Suprapubic skin (tissue), 4 donors: ENCODE results near the gene PTPRD.

Experiments
- CTCF ChIP-seq, 2 donors: fragments of 200-600 bp in 1 of 2; fragments of 450-650 bp in 1 of 2; sonication (generic) in 1 of 2; IDR thresholded peaks; one replicate each; pipeline ENCODE4 v1.5.1; 2016 to 2019; ENCODE audit warnings: antibody characterized with exemption in 2 of 2, mild to moderate bottlenecking in 1 of 2, moderate library complexity in 1 of 2
- EP300 ChIP-seq: sonication (generic); formaldehyde crosslinking; IDR thresholded peaks from one replicate; pipeline ENCODE4 v1.6.1; 2017; ENCODE audit warnings: antibody characterized with exemption
- POLR2A ChIP-seq, 2 donors: fragments of 450-650 bp; IDR thresholded peaks; one replicate each; pipeline ENCODE4 v1.6.1; 2017; ENCODE audit warnings: antibody characterized with exemption in 2 of 2, mild to moderate bottlenecking in 2 of 2, moderate library complexity in 2 of 2
- POLR2AphosphoS5 ChIP-seq, 3 donors: sonication (generic); formaldehyde crosslinking; IDR thresholded peaks; one replicate each; pipeline ENCODE4 v1.6.1; 2017; ENCODE audit warnings: antibody characterized with exemption in 3 of 3

- no peak for TF ChIP-seq POLR2A (IDR thresholded peaks at IDR 0.05)
- no peak for TF ChIP-seq CTCF (IDR thresholded peaks at IDR 0.05)
- TF ChIP-seq EP300, result no peak
- TF ChIP-seq POLR2AphosphoS5 (IDR thresholded peaks at IDR 0.05), result no peak
These were observed 2263.4 kb downstream of the PTPRD start for GRCh38 chr9:8349376-8349775.
